Activated B cell treated with CpG ODN at 0.5 μM for 24 hours (primary cell): Measurements from ENCODE around the gene ANKRD24. TPM values are rescaled to one million over a fixed set of nuclear protein-coding genes. Genes with fewer than 3 reads are reported as not detected.

Experiments
- ATAC-seq: fragments of 200-7000 bp; cut with Tn5 transposase; one replicate; pipeline ENCODE4 v1.10.0; 2021; ENCODE audit warnings: low read depth, mild to moderate bottlenecking, moderate library complexity
- CTCF ChIA-PET: fragments of 350-600 bp; sonication (Branson Sonifier 250); formaldehyde crosslinking; loops from one replicate; lab custom pipeline; 2021; ENCODE audit warnings: antibody characterized with exemption; lab: Charles Lee
- POLR2A ChIA-PET: fragments of 350-600 bp; sonication (Branson Sonifier 250); formaldehyde crosslinking; loops from one replicate; lab custom pipeline; 2021; ENCODE audit warnings: antibody characterized with exemption; lab: Charles Lee
- DNase-seq: peaks from one replicate; pipeline ENCODE4 v3.0.0; 2022
- H3K27ac Mint-ChIP-seq: one replicate; pipeline ENCODE4 v1.8.0; 2020; ENCODE audit warnings: mixed read lengths
- H3K27me3 Mint-ChIP-seq: one replicate; pipeline ENCODE4 v1.8.0; 2021; ENCODE audit warnings: mixed read lengths
- H3K36me3 Mint-ChIP-seq: one replicate; pipeline ENCODE4 v1.8.0; 2021; ENCODE audit warnings: low read depth, mixed read lengths
- H3K4me1 Mint-ChIP-seq: one replicate; pipeline ENCODE4 v1.8.0; 2021; ENCODE audit warnings: mixed read lengths
- H3K4me3 Mint-ChIP-seq: one replicate; pipeline ENCODE4 v1.8.0; 2020; ENCODE audit warnings: mild to moderate bottlenecking, mixed read lengths
- H3K9me3 Mint-ChIP-seq: one replicate; pipeline ENCODE4 v1.8.0; 2020; ENCODE audit warnings: mixed read lengths
- intact Hi-C: fragments of 100-400 bp; cut with micrococcal nuclease; formaldehyde crosslinking; loops from one replicate; pipeline ENCODE4 v1.15.1; 2024
- total RNA-seq: library from RNA; stranded (reverse); gene quantifications from 2 replicates; pipeline ENCODE4 v1.2.3, GENCODE V29; 2022
- TF ChIP-seq, protein P1 (sequence below): fragments of 200-600 bp; IDR thresholded peaks from one replicate; pipeline ENCODE4 v1.8.0; 2022; ENCODE audit warnings: antibody characterized with exemption, mild to moderate bottlenecking

The ANKRD24 gene
- total RNA-seq, 1 donor from 2014 or later, result 0.49 TPM

DNA sequence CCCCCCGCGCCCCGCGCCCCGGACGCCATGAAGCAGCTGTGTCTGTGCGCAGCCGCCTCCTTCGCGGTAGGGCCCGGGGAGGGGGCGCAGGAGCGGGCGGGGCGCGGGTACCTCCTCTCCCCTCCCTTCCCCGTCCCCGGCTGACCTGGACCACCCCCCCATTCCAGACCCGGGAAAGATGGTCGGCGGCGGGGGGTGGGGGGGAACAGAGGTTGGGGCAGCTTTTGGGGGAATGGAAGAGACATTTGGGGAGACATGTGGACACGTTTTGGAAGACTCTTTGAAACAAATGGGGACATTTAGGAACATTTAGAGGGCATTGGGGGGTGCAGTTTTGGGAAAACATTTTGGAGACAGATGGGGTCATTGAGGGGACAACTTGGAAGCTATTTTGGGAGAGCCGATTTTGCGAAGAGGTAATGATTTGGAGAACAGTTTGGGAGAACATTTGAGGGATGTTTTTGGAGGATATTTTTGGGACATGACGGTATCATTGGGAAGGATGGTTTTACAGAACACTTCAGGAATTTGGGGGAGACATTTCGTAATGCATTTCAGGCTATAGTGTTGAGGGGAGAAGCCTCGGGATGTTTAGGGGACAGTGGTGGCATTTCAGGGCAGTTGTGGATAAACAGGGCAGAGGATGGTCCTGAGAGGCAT, 16.1 kb downstream of the ANKRD24 start:
- no peak for ATAC-seq
- Mint-ChIP-seq H3K27me3 (peaks cover 45% of the 10 kb centered on the region), H3K27ac (no peak overlapping the region), H3K4me3 (no peak overlapping the region), H3K36me3 (no peaks in the 10 kb centered on the region), H3K4me1 (peaks cover 13% of the 10 kb centered on the region), H3K9me3 (no peaks in the 10 kb centered on the region)
- DNase-seq, result no peak
- TF ChIP-seq, protein P1, sequence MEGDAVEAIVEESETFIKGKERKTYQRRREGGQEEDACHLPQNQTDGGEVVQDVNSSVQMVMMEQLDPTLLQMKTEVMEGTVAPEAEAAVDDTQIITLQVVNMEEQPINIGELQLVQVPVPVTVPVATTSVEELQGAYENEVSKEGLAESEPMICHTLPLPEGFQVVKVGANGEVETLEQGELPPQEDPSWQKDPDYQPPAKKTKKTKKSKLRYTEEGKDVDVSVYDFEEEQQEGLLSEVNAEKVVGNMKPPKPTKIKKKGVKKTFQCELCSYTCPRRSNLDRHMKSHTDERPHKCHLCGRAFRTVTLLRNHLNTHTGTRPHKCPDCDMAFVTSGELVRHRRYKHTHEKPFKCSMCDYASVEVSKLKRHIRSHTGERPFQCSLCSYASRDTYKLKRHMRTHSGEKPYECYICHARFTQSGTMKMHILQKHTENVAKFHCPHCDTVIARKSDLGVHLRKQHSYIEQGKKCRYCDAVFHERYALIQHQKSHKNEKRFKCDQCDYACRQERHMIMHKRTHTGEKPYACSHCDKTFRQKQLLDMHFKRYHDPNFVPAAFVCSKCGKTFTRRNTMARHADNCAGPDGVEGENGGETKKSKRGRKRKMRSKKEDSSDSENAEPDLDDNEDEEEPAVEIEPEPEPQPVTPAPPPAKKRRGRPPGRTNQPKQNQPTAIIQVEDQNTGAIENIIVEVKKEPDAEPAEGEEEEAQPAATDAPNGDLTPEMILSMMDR, result no peak
- CTCF ChIA-PET, result no interaction called here
- intact Hi-C loops, result no loop called here
- POLR2A ChIA-PET, result no interaction called here

- DNase-seq (no peak), ATAC-seq (no peak)
- Mint-ChIP-seq H3K27me3 (peaks cover 34% of the 10 kb centered on the region), H3K4me1 (peaks cover 16% of the 10 kb centered on the region), H3K4me3 (no peak overlapping the region), H3K9me3 (no peaks in the 10 kb centered on the region), H3K36me3 (no peaks in the 10 kb centered on the region), H3K27ac (no peak overlapping the region)
- CTCF ChIA-PET, result interaction anchor here (1.9 kb wide), 1 partner anchor 348 kb away, joined by 4 read pairs; no protein-coding TSS in a partner anchor
- POLR2A ChIA-PET, result no interaction called here
- intact Hi-C loops, result loop anchor here (5.0 to 10.0 kb wide), 2 partner anchors 495 to 532 kb away; partner anchors contain the start of genes PIP5K1C and TJP3
- TF ChIP-seq, protein P1, result no peak
These were observed 17.3 kb downstream of the ANKRD24 start for GRCh38 chr19:4199699-4200293.

DNA sequence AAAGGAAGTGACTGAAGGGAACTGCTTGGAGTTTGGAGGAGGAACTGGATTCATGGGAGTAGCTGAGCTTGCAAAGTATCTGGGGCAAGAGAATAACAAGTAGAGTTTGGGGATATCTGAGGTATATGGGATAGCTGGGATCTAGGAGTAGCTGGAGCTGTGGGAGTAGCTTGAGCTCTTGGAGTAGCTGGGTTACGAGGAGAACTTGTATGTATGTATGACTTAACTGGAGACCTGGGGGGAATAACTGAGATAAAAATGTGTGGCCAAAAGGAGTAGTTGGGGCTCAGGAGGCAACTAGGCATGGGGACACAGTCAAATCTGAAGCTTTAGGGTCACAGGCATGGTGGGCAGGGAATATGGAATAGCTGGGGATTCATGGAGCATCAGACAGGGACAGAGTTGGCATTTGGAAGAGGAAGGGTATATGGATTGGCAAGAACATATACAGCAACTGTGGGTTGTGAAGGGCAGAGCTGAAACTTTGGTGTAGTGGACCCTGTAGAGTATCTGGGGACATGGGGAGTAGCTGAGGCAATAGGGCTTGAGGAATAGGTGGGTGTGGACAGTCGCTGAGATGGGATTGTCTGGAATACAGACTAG, 18.6 kb downstream of the ANKRD24 start:
- Mint-ChIP-seq H3K27me3 (peaks cover 25% of the 10 kb centered on the region), H3K27ac (peak overlapping the region; percentile 47), H3K36me3 (no peaks in the 10 kb centered on the region), H3K9me3 (no peaks in the 10 kb centered on the region), H3K4me3 (no peak overlapping the region), H3K4me1 (peaks cover 16% of the 10 kb centered on the region)
- POLR2A ChIA-PET, result interaction anchor here (0.6 kb wide), 1 partner anchor 9 kb away, joined by 5 read pairs; no protein-coding TSS in a partner anchor
- ATAC-seq, result no peak
- CTCF ChIA-PET, result interaction anchor here (1.4 to 1.9 kb wide), 3 partner anchors 15 to 349 kb away, joined by 3 to 6 read pairs (median 4); no protein-coding TSS in a partner anchor
- intact Hi-C loops, result loop anchor here (5.0 to 10.0 kb wide), 2 partner anchors 496 to 534 kb away; partner anchors contain the start of genes PIP5K1C and TJP3
- TF ChIP-seq, protein P1, result no peak
- no peak for DNase-seq

GRCh38 chr19:4201798-4202197, 19.3 kb downstream of the ANKRD24 start:
- intact Hi-C loops, result loop anchor here (5.0 to 10.0 kb wide), 2 partner anchors 497 to 534 kb away; partner anchors contain the start of genes PIP5K1C and TJP3

More at GRCh38 chr19:4201798-4202197, 19.3 kb downstream of the ANKRD24 start:
- ATAC-seq, result no peak
- TF ChIP-seq, protein P1, result no peak
- DNase-seq, result no peak
- H3K4me3 Mint-ChIP-seq, result no peak overlapping the region
- H3K27ac Mint-ChIP-seq, result no peak overlapping the region
- peaks cover 22% of the 10 kb centered on the region for H3K27me3 Mint-ChIP-seq
- ChIA-PET POLR2A (interaction anchor here (0.6 kb wide), 1 partner anchor 10 kb away, joined by 5 read pairs; no protein-coding TSS in a partner anchor), CTCF (interaction anchor here (0.8 to 1.9 kb wide), 5 partner anchors 15 to 350 kb away, joined by 3 to 6 read pairs (median 3); no protein-coding TSS in a partner anchor)
- H3K9me3 Mint-ChIP-seq, result no peaks in the 10 kb centered on the region
- H3K4me1 Mint-ChIP-seq, result peaks cover 16% of the 10 kb centered on the region
- H3K36me3 Mint-ChIP-seq, result no peaks in the 10 kb centered on the region
